SK-N-SH (cell line): ENCODE measurements around the gene ERGIC2. TPM values are rescaled to one million over a fixed set of nuclear protein-coding genes. Genes with fewer than 3 reads are reported as not detected.

Experiments
- CTCF ChIA-PET: fragments of 300-600, 350-600 bp; formaldehyde crosslinking; extraction: SDS; loops from one replicate; lab custom pipeline; 2021; lab: Yijun Ruan, JAX
- POLR2A ChIA-PET: fragments of 350-600 bp; sonication (Branson Sonifier 250); formaldehyde crosslinking; extraction: SDS; loops from one replicate; lab custom pipeline; 2020; ENCODE audit warnings: antibody characterized with exemption, inconsistent platforms; lab: Yijun Ruan, JAX
- DNase-seq: peaks from one replicate; pipeline ENCODE4 v3.0.0; 2012
- H2AFZ ChIP-seq: fragments of 200-600 bp; sonication (generic); 2 replicates; pipeline ENCODE4 v1.8.1; 2016; ENCODE audit warnings: antibody characterized with exemption, mild to moderate bottlenecking, low read depth
- H3F3A ChIP-seq: fragments of 200-600 bp; sonication (generic); replicated peaks from 2 replicates; pipeline ENCODE3; 2016; ENCODE audit warnings: antibody characterized with exemption, mild to moderate bottlenecking; ENCODE audit not compliant: insufficient read depth
- H3K27ac ChIP-seq, 2 experiments: fragments of 200-500 bp in 1 of 2; fragments of 200-600 bp in 1 of 2; sonication (Bioruptor generic) in 1 of 2; sonication (generic), shearing (Covaris generic) in 1 of 2; 2 replicates each; pipeline versions ENCODE4 v1.5.1 to v1.6.1; 2014 to 2016; ENCODE audit warnings: low read depth in 2 of 2, inconsistent platforms in 1 of 2, low read length in 1 of 2, mild to moderate bottlenecking in 1 of 2, mixed read lengths in 1 of 2
- H3K27me3 ChIP-seq: fragments of 200-600 bp; sonication (generic), shearing (Covaris generic); 2 replicates; pipeline ENCODE4 v1.6.1; 2016; ENCODE audit warnings: mixed run types; ENCODE audit not compliant: insufficient read depth
- H3K36me3 ChIP-seq, 2 experiments: fragments of 200-500 bp in 1 of 2; fragments of 200-600 bp in 1 of 2; sonication (Bioruptor generic) in 1 of 2; sonication (generic) in 1 of 2; replicated peaks in 1 of 2; 2 replicates each; pipeline versions ENCODE3 to v1.5.1; 2014 to 2016; ENCODE audit warnings: low read length in 1 of 2, mild to moderate bottlenecking in 1 of 2; ENCODE audit not compliant: insufficient read depth in 2 of 2, control insufficient read depth in 1 of 2
- H3K4me1 ChIP-seq, 2 experiments: fragments of 200-500 bp in 1 of 2; fragments of 200-600 bp in 1 of 2; sonication (Bioruptor generic) in 1 of 2; sonication (generic), shearing (Covaris generic) in 1 of 2; 2 replicates each; pipeline versions ENCODE4 v1.5.1 to v1.6.1; 2014 to 2016; ENCODE audit warnings: low read depth in 1 of 2, low read length in 1 of 2, mixed run types in 1 of 2; ENCODE audit not compliant: insufficient read depth in 2 of 2, control insufficient read depth in 1 of 2
- H3K4me2 ChIP-seq: fragments of 200-600 bp; sonication (generic), shearing (Covaris generic); 2 replicates; pipeline ENCODE4 v1.6.1; 2017; ENCODE audit warnings: mixed run types
- H3K4me3 ChIP-seq, 2 experiments: fragments of 200-500 bp in 1 of 2; fragments of 200-600 bp in 1 of 2; sonication (Bioruptor generic) in 1 of 2; sonication (generic), shearing (Covaris generic) in 1 of 2; 2 replicates each; pipeline versions ENCODE4 v1.5.1 to v1.8.1; 2014 to 2016; ENCODE audit warnings: low read depth in 2 of 2, inconsistent platforms in 1 of 2, low read length in 1 of 2, mild to moderate bottlenecking in 1 of 2, mixed read lengths in 1 of 2, moderate library complexity in 1 of 2
- H3K79me2 ChIP-seq: fragments of 200-600 bp; sonication (generic); 2 replicates; pipeline ENCODE4 v1.8.1; 2017; ENCODE audit warnings: mild to moderate bottlenecking; ENCODE audit not compliant: insufficient read depth
- H3K9ac ChIP-seq: fragments of 200-600 bp; sonication (generic); 2 replicates; pipeline ENCODE4 v1.6.1; 2017; ENCODE audit warnings: mixed run types
- H3K9me2 ChIP-seq: fragments of 200-600 bp; sonication (generic); 2 replicates; pipeline ENCODE4 v1.6.1; 2017; ENCODE audit warnings: mixed run types
- H3K9me3 ChIP-seq: fragments of 200-600 bp; sonication (generic); 2 replicates; pipeline ENCODE4 v1.6.1; 2017; ENCODE audit warnings: mixed run types, mild to moderate bottlenecking, moderate library complexity
- H4K20me1 ChIP-seq: fragments of 200-600 bp; sonication (generic); 2 replicates; pipeline ENCODE4 v1.6.1; 2017; ENCODE audit warnings: mild to moderate bottlenecking, mixed run types; ENCODE audit not compliant: insufficient read depth
- CHD2 ChIP-seq: fragments of 150-350 bp; IDR thresholded peaks from 2 replicates; pipeline ENCODE4 v1.6.1; 2018; ENCODE audit warnings: low read length; ENCODE audit not compliant: partially characterized antibody
- CTCF ChIP-seq: fragments of 200-600 bp; sonication (generic); IDR thresholded peaks from 2 replicates; pipeline ENCODE4 v1.6.1; 2017; ENCODE audit warnings: antibody characterized with exemption, mild to moderate bottlenecking, moderate library complexity
- EP300 ChIP-seq, 2 experiments: IDR thresholded peaks; 2 replicates each; pipeline versions ENCODE4 v1.4.0 to v1.6.1; 2012; ENCODE audit warnings: borderline replicate concordance in 1 of 2, low read depth in 1 of 2, low read length in 1 of 2
- FOXJ3 ChIP-seq: sonication (generic); formaldehyde crosslinking; IDR thresholded peaks from 2 replicates; pipeline ENCODE4 v1.5.1; 2020; ENCODE audit warnings: mild to moderate bottlenecking, missing genetic modification reagents
- GABPA ChIP-seq: IDR thresholded peaks from 2 replicates; pipeline ENCODE4 v1.4.0; 2012; ENCODE audit warnings: low read depth, mild to moderate bottlenecking
- GATA2 ChIP-seq: sonication (generic); formaldehyde crosslinking; IDR thresholded peaks from 2 replicates; pipeline ENCODE4 v1.5.0; 2020; ENCODE audit warnings: mild to moderate bottlenecking, missing genetic modification reagents
- IRF3 ChIP-seq: fragments of 150-350 bp; IDR thresholded peaks from 2 replicates; pipeline ENCODE4 v1.6.1; 2016; ENCODE audit warnings: mild to moderate bottlenecking, low read depth, low read length
- JUND ChIP-seq: IDR thresholded peaks from 2 replicates; pipeline ENCODE4 v1.4.0; 2012
- MAX ChIP-seq: IDR thresholded peaks from 2 replicates; pipeline ENCODE4 v1.4.0; 2012; ENCODE audit warnings: low read depth
- MXI1 ChIP-seq: IDR thresholded peaks from 2 replicates; pipeline ENCODE4 v1.6.1; 2012; ENCODE audit warnings: mild to moderate bottlenecking, low read depth, low read length, improper control_type of control experiment
- NFIC ChIP-seq: IDR thresholded peaks from 2 replicates; pipeline ENCODE4 v1.4.0; 2012; ENCODE audit warnings: borderline replicate concordance
- NRF1 ChIP-seq: IDR thresholded peaks from 2 replicates; pipeline ENCODE4 v1.6.1; 2012; ENCODE audit warnings: low read depth, mild to moderate bottlenecking, low read length
- POLR2AphosphoS5 ChIP-seq: IDR thresholded peaks from 2 replicates; pipeline ENCODE4 v1.6.1; 2012; ENCODE audit warnings: low read depth, low read length
- RAD21 ChIP-seq: IDR thresholded peaks from 2 replicates; pipeline ENCODE4 v1.6.1; 2012; ENCODE audit warnings: mild to moderate bottlenecking, low read length
- RCOR1 ChIP-seq: fragments of 150-350 bp; IDR thresholded peaks from 2 replicates; pipeline ENCODE4 v1.6.1; 2017; ENCODE audit warnings: antibody characterized with exemption, low read length
- RFX5 ChIP-seq: IDR thresholded peaks from 2 replicates; pipeline ENCODE4 v1.6.1; 2012; ENCODE audit warnings: mild to moderate bottlenecking, improper control_type of control experiment, low read length
- RXRA ChIP-seq: IDR thresholded peaks from 2 replicates; pipeline ENCODE4 v1.4.0; 2012; ENCODE audit warnings: low read depth, mild to moderate bottlenecking, borderline replicate concordance
- SIN3A ChIP-seq: IDR thresholded peaks from 2 replicates; pipeline ENCODE4 v1.6.1; 2012; ENCODE audit warnings: low read depth, mild to moderate bottlenecking, low read length, moderate library complexity, borderline replicate concordance
- TCF12 ChIP-seq: IDR thresholded peaks from 2 replicates; pipeline ENCODE4 v1.4.0; 2012
- TEAD4 ChIP-seq: IDR thresholded peaks from 2 replicates; pipeline ENCODE4 v1.4.0; 2012; ENCODE audit warnings: mild to moderate bottlenecking, borderline replicate concordance; ENCODE audit not compliant: insufficient read depth
- USF1 ChIP-seq: IDR thresholded peaks from 2 replicates; pipeline ENCODE4 v1.4.0; 2012; ENCODE audit warnings: low read depth, borderline replicate concordance
- USF2 ChIP-seq: fragments of 150-350 bp; IDR thresholded peaks from 2 replicates; pipeline ENCODE4 v1.6.1; 2017; ENCODE audit warnings: antibody characterized with exemption, low read length, low read depth, borderline replicate concordance
- YY1 ChIP-seq: IDR thresholded peaks from 2 replicates; pipeline ENCODE4 v1.4.0; 2012; ENCODE audit warnings: low read depth, mild to moderate bottlenecking
- ZBTB33 ChIP-seq: IDR thresholded peaks from 2 replicates; pipeline ENCODE4 v1.4.0; 2012; ENCODE audit warnings: low read depth, borderline replicate concordance
- WGBS: methylation state at CpG from one replicate; pipeline ENCODE4 v1.1.6; 2017; ENCODE audit warnings: low lambda C conversion rate; 5-methylcytosine and 5-hydroxymethylcytosine counted together
- polyA plus RNA-seq, 3 experiments: library from polyadenylated mRNA; depleted of rRNA; stranded (reverse); fragments of >200 nt; gene quantifications; 2 replicates each; pipeline ENCODE4 v1.2.3, GENCODE V29; 2012

Gene ERGIC2
- polyA plus RNA-seq, 1 of the 3 experiments (the other 2 are of a cell fraction), result 22.1 TPM

- DNase-seq, result no peak
- Histone ChIP-seq H3K4me1 (no peaks in the 10 kb centered on the region), H2AFZ (no peak overlapping the region), H3K27me3 (no peaks in the 10 kb centered on the region), H3K27ac (no peak overlapping the region), H3K4me3 (no peak overlapping the region), H3K9me2 (no peaks in the 10 kb centered on the region), H4K20me1 (no peaks in the 10 kb centered on the region), H3K9ac (no peak overlapping the region), H3F3A (no peaks in the 10 kb centered on the region), H3K36me3 (no peaks in the 10 kb centered on the region), H3K4me2 (no peak overlapping the region), H3K9me3 (no peaks in the 10 kb centered on the region), H3K79me2 (no peaks in the 10 kb centered on the region)
- WGBS, result 80% methylated on average over 1 of the region's 1 CpG
- ChIA-PET POLR2A (no interaction called here), CTCF (no interaction called here)
- TF ChIP-seq TCF12 (no peak), YY1 (no peak), MAX (no peak), RFX5 (no peak), RCOR1 (no peak), CTCF (no peak), JUND (no peak), CHD2 (no peak), GATA2 (CRISPR knock-in tag) (no peak), RXRA (no peak), FOXJ3 (CRISPR knock-in tag) (no peak), NRF1 (no peak), GABPA (no peak), EP300 (IDR thresholded peaks at IDR 0.05; ENCODE audit: borderline replicate concordance in 1 of 2, low read depth in 1 of 2, low read length in 1 of 2) (no peak), TEAD4 (no peak), NFIC (no peak), MXI1 (no peak), POLR2AphosphoS5 (no peak)
Measured at GRCh38 chr12:29398495-29398894, 17.5 kb upstream of the ERGIC2 start.

- H2AFZ ChIP-seq, result no peak overlapping the region
- no peak for DNase-seq
- H4K20me1 ChIP-seq, result no peaks in the 10 kb centered on the region
- H3K9me2 ChIP-seq, result no peaks in the 10 kb centered on the region
- H3K4me1 ChIP-seq, result no peaks in the 10 kb centered on the region
- POLR2A ChIA-PET, result no interaction called here
- H3K27me3 ChIP-seq, result no peaks in the 10 kb centered on the region
- no peak overlapping the region for H3K4me3 ChIP-seq
- no peaks in the 10 kb centered on the region for H3K79me2 ChIP-seq
- H3K9ac ChIP-seq, result no peak overlapping the region
- H3K4me2 ChIP-seq, result no peak overlapping the region
- H3K27ac ChIP-seq, result no peak overlapping the region
- no peaks in the 10 kb centered on the region for H3K9me3 ChIP-seq
- 71% methylated on average over 3 of the region's 3 CpGs for WGBS
- H3K36me3 ChIP-seq, result no peaks in the 10 kb centered on the region
- H3F3A ChIP-seq, result no peaks in the 10 kb centered on the region
- CTCF ChIA-PET, result no interaction called here
- TF ChIP-seq RFX5 (no peak), TCF12 (no peak), ZBTB33 (no peak), IRF3 (no peak), RAD21 (no peak), MXI1 (no peak), SIN3A (no peak), USF2 (no peak), TEAD4 (no peak), RCOR1 (no peak), USF1 (no peak)
Measured at GRCh38 chr12:29396774-29397173, 15.8 kb upstream of the ERGIC2 start.
